NCI-H82 treated with DMSO at 0.1 percent for 48 hours (cell line): ENCODE results near the gene PLPP6.
"Not testable (repeated sequence)": the region's sequence is repeated elsewhere in the genome, so short reads cannot be mapped to it uniquely, and the experiment has no call there.

ENCODE experiments used
- DNase-seq: peaks from one replicate; lab custom pipeline; 2025; ENCODE audit not compliant: unreplicated experiment; lab: John Stamatoyannopoulos, UW

Gene PLPP6

GRCh38 chr9:4662108-4662988, at the start of gene PLPP6:
PLPP6 (plus strand) TSS chr9:4662294; CDS start chr9:4662376, 82 bp downstream.
- DNase-seq: peak; percentile 43

GRCh38 chr9:4614627-4615026, 47.5 kb upstream of the PLPP6 start:
- no peak for DNase-seq

- no peak for DNase-seq
Measured at GRCh38 chr9:4615251-4615650, 46.8 kb upstream of the PLPP6 start.

DNA sequence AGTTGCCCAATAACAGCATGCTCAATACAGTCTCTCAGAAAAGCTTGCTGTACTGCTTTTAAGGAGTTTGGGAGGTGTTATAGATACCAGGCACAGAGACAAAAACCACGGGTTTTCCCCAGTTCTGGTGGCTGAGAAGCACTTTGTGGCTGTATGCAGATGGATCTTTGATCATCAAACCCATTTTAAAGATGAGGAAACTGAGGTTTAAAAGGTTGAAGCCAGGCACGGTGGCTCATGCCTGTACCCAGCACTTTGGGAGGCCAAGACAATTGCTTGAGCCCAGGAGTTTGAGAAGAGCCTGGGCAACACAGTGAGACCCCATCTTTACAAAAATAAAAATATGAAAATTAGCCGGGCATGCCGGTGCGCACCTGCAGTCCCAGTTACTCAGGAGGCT, 46.3 kb upstream of the PLPP6 start:
- no peak for DNase-seq

DNA sequence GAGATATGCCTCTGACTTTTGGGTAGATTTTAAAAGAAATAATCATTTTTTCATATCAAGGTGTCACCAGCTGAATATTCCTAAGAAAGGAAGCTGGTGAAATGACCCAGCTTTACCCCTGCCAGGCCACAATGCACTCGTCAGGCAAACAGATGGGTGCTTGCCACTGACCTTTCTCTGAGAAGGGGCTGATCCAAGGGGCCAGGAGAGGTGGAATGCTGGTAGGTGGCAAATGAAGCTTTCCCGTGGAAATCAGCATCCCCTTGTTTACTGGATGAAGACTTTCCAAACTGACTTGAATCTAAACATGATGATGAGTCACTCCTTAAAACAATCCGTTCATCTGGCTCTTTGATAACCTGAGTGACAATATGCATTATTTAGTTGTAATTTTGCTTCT, 44.3 kb upstream of the PLPP6 start:
- DNase-seq: no peak

DNA sequence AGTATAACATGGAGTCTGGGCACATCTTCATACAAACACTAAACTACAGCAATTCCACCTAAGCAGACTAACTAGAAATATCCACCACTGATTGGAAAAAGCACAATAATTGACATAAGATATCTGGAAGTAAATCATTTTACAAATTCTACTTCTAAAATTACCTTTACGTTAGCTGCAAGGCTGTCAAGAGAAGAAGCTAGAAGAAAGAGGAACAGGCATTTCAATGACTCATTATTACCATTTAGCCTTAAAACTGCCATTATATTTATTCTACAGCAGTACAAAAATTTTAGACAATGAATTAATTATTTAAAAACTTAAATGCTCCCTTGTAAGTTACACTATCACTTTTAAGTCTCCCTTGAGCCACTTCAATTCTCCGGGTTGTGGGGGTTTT, 43.4 kb upstream of the PLPP6 start:
- DNase-seq: no peak

GRCh38 chr9:4620057-4620765, 41.9 kb upstream of the PLPP6 start:
- no peak for DNase-seq

DNA sequence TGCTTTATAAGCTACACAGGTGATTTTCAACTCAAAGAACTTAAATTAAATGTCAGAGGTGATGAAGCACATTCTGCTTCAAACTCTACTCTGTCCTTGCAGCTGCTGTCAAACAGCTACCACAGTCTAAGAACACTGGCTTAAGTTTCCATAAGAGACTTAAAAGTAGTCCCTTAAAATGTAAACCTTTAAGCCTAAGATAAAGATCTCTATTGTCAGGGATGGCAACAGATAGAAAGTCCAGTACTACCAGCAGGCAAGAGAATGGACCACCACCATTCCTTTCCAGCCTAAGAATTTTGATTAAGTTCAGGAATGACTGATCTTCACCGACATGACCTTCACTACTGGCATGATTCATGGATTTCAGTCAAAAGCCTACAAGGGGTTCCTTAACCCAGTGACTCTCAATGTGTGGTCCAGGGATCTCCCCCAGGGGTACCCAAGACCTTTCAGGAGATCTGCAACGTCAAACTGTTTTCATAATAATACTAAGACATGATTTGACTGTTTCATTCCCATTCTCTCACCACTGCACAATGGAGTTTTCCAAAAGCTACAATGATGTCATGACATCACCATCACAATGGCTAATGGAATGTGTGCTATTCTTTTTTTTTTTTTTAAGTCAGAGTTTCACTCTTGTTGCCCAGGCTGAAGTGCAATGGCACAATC, 41.1 kb upstream of the PLPP6 start:
- no peak for DNase-seq

DNA sequence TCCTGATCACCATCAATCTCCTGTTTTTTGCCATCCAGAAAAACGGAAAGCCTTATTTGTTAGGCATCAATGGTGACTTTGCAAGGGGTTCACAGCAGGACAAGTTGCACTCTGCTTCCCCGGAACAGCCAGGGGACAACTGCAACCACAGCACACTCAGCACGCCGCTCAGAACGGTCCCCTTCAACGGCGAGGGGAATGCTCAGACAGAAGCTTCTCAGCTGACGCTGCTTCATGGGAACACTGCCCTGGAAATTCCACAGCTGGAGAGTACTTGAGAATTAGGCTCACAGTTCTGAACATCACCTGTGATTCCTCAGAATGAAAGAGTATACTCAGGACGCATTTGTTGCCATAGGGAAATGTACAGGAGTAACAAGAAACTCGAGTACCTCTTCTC, 40.1 kb upstream of the PLPP6 start:
- no peak for DNase-seq

DNA sequence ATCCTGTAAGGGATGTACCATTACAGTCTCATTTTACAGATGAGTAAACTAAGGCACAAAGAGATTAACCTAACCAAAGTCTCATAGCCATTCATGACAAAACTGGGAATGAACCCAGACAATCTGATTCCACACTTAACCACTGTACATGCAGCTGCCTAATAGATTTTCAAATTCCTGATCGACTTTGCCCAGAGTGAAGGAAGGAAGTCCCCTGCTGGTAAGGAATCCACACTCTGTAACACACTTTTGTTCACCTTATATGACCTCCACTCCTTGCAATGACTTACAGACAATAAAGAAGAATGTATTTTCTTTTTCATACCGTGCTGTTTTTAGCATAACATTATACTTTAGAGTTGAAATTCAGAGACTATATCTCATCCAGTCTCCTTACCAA, 31.3 kb upstream of the PLPP6 start:
- no peak for DNase-seq

- DNase-seq: no peak
Measured at GRCh38 chr9:4638968-4639367, 23.1 kb upstream of the PLPP6 start.

DNA sequence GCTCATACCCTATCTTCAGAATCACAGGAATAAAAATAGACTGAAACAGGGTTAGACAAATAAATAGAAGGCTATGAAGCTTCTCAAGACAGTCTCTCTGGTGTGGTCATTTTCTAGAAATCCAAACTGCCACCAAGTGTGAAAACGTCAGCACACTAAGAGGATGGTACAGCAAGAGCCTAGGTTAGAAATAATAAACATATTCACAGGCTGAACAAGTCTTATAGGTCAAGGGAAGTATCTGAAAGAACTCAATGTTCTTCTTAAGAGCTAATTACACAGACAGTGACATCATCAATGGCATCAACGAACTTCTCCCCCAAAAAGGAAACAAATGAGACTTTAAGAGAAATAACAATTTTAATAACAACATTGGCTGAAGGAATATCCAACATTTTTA, 22.7 kb upstream of the PLPP6 start:
- no peak for DNase-seq

DNA sequence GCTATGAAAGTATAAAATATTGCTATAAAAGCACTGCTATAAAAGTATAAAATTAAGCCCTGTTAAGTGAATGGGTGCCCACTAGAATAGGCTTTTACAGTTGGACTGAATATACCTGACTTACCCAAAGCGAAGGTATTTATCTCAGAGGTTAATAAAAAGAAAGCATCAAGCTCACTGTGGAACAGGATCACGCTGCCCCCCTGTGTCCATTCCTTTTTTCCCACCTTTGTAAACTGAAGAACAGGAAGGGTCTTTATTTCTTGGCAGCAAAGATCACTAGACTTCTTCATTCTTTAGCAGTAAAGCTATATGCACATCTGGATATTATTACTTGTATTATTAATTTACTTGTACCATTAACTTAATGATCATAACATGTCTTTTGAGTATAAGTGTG, 22.1 kb upstream of the PLPP6 start:
- no peak for DNase-seq

GRCh38 chr9:4642351-4642750, 19.7 kb upstream of the PLPP6 start:
- no peak for DNase-seq

GRCh38 chr9:4654084-4654483, 8.0 kb upstream of the PLPP6 start:
- DNase-seq: no peak

- no peak for DNase-seq
Measured at GRCh38 chr9:4654538-4654937, 7.6 kb upstream of the PLPP6 start.

DNA sequence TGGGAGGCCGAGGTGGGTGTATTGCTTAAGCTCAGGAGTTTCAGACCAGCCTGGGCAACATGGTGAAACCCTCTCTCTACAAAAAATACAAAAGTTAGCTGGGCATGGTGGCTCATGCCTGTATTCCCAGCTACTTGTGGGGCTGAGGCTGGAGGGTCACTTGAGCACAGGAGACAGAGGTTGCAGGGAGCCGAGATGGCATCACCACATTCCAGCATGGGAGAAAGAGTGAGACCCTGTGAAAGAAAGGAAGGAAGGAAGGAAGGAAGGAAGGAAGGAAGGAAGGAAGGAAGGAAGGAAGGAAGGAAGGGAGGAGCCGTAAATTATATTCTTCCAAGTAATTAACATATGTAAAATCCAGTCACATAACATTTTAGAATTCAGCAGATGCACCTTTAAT, 5.9 kb upstream of the PLPP6 start:
- not testable (repeated sequence) for DNase-seq

- no peak for DNase-seq
Measured at GRCh38 chr9:4656621-4657020, 5.5 kb upstream of the PLPP6 start.

GRCh38 chr9:4657426-4658159, 4.5 kb upstream of the PLPP6 start:
- DNase-seq: no peak

- not testable (repeated sequence) for DNase-seq
Measured at GRCh38 chr9:4660665-4661064, 1.4 kb upstream of the PLPP6 start.

DNA sequence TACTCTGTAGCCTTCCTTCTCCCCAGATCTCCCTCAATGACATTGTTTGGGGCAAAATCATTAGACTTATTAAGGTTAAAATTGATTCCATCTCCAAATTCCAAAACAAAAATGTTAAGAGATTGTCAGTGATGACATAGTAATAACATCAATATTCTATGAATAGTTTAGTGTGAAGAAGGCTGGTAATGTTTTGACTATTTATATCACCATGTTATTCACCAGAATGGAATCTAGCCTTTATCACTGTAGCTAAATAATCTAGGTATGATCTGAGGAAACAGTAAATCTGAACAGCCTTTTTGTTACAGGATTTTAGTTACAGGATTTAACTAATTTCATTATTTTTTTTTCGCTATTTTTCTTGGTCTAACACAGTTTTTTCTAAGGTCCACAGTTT, 929 bp upstream of the PLPP6 start:
- DNase-seq: no peak
